ENCODE data around the gene TOP2B.

Gene TOP2B

GRCh38 chr3:25687742-25688141, 23.0 kb upstream of the TOP2B start:
- H3K36me3 ChIP-seq (ENCODE audit: control insufficient read depth in 2 of 2, insufficient read depth in 1 of 2, low read length in 2 of 2) = no peaks in the 10 kb centered on the region
- TF ChIP-seq KLF7 (tag by site-specific recombination; IDR thresholded peaks at IDR 0.05; ENCODE audit: borderline replicate concordance) (no peak), FEZF1 (tag by site-specific recombination; IDR thresholded peaks at IDR 0.05) (no peak), ZNF335 (tag by site-specific recombination; conservative IDR thresholded peaks at IDR 0.05) (no peak)
- POLR2A ChIA-PET = no interaction called here

GRCh38 chr3:25686766-25687165, 22.1 kb upstream of the TOP2B start:
- Histone ChIP-seq H3K4me1 (ENCODE audit: control insufficient read depth, insufficient read depth, low read length) (no peaks in the 10 kb centered on the region), H3K36me3 (ENCODE audit: control insufficient read depth in 2 of 2, insufficient read depth in 1 of 2, low read length in 2 of 2) (no peaks in the 10 kb centered on the region), H3K9me3 (ENCODE audit: control insufficient read depth, insufficient read depth, low read depth, low read length) (no peaks in the 10 kb centered on the region), H3K4me3 (ENCODE audit: low read depth, low read length) (no peak overlapping the region), H3K27ac (ENCODE audit: extremely low read depth, low read depth, low read length) (no peak overlapping the region)
- ChIA-PET POLR2A (no interaction called here), CTCF (no interaction called here)
- TF ChIP-seq, protein P1, sequence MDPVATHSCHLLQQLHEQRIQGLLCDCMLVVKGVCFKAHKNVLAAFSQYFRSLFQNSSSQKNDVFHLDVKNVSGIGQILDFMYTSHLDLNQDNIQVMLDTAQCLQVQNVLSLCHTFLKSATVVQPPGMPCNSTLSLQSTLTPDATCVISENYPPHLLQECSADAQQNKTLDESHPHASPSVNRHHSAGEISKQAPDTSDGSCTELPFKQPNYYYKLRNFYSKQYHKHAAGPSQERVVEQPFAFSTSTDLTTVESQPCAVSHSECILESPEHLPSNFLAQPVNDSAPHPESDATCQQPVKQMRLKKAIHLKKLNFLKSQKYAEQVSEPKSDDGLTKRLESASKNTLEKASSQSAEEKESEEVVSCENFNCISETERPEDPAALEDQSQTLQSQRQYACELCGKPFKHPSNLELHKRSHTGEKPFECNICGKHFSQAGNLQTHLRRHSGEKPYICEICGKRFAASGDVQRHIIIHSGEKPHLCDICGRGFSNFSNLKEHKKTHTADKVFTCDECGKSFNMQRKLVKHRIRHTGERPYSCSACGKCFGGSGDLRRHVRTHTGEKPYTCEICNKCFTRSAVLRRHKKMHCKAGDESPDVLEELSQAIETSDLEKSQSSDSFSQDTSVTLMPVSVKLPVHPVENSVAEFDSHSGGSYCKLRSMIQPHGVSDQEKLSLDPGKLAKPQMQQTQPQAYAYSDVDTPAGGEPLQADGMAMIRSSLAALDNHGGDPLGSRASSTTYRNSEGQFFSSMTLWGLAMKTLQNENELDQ (tag by site-specific recombination; IDR thresholded peaks at IDR 0.05; ENCODE audit: low read depth) = no peak
- TF ChIP-seq ZNF707 (tag by site-specific recombination; IDR thresholded peaks at IDR 0.05) = no peak
- no peak for TF ChIP-seq ZNF19 (tag by site-specific recombination; IDR thresholded peaks at IDR 0.05; ENCODE audit: low read depth)
- no peak for TF ChIP-seq ZNF560 (tag by site-specific recombination; IDR thresholded peaks at IDR 0.05; ENCODE audit: borderline replicate concordance)
- TF ChIP-seq ZFP3 (tag by site-specific recombination; IDR thresholded peaks at IDR 0.05; ENCODE audit: low read depth) = no peak
- TF ChIP-seq GLI4 (tag by site-specific recombination; IDR thresholded peaks at IDR 0.05) = no peak
- no peak for TF ChIP-seq ZNF184 (tag by site-specific recombination; IDR thresholded peaks at IDR 0.05)
- TF ChIP-seq ZNF398 (tag by site-specific recombination; IDR thresholded peaks at IDR 0.05) = no peak
- TF ChIP-seq AEBP2 (tag by site-specific recombination; IDR thresholded peaks at IDR 0.05; ENCODE audit: borderline replicate concordance) = no peak
- TF ChIP-seq ZBTB6 (tag by site-specific recombination; IDR thresholded peaks at IDR 0.05) = no peak
- TF ChIP-seq ZNF433 (tag by site-specific recombination; IDR thresholded peaks at IDR 0.05; ENCODE audit: low read depth) = no peak
- TF ChIP-seq, protein P2, sequence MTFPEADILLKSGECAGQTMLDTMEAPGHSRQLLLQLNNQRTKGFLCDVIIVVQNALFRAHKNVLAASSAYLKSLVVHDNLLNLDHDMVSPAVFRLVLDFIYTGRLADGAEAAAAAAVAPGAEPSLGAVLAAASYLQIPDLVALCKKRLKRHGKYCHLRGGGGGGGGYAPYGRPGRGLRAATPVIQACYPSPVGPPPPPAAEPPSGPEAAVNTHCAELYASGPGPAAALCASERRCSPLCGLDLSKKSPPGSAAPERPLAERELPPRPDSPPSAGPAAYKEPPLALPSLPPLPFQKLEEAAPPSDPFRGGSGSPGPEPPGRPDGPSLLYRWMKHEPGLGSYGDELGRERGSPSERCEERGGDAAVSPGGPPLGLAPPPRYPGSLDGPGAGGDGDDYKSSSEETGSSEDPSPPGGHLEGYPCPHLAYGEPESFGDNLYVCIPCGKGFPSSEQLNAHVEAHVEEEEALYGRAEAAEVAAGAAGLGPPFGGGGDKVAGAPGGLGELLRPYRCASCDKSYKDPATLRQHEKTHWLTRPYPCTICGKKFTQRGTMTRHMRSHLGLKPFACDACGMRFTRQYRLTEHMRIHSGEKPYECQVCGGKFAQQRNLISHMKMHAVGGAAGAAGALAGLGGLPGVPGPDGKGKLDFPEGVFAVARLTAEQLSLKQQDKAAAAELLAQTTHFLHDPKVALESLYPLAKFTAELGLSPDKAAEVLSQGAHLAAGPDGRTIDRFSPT (tag by site-specific recombination; IDR thresholded peaks at IDR 0.05) = no peak
- no peak for TF ChIP-seq PRDM2 (tag by site-specific recombination; IDR thresholded peaks at IDR 0.05; ENCODE audit: borderline replicate concordance)
- TF ChIP-seq ZNF510 (tag by site-specific recombination; IDR thresholded peaks at IDR 0.05; ENCODE audit: insufficient replicate concordance) = no peak
- no peak for TF ChIP-seq SP3 (tag by site-specific recombination; IDR thresholded peaks at IDR 0.05)
- TF ChIP-seq ZNF558 (tag by site-specific recombination; IDR thresholded peaks at IDR 0.05) = no peak
- TF ChIP-seq ZNF292 (tag by site-specific recombination; IDR thresholded peaks at IDR 0.05; ENCODE audit: borderline replicate concordance, low read depth) = no peak

More at GRCh38 chr3:25687742-25688141, 23.0 kb upstream of the TOP2B start:
- H3K4me1 ChIP-seq (ENCODE audit: control insufficient read depth, insufficient read depth, low read length) = no peaks in the 10 kb centered on the region
- H3K27ac ChIP-seq (ENCODE audit: extremely low read depth, low read depth, low read length) = no peak overlapping the region
- CTCF ChIA-PET = no interaction called here
- H3K9me3 ChIP-seq (ENCODE audit: control insufficient read depth, insufficient read depth, low read depth, low read length) = no peaks in the 10 kb centered on the region
- H3K4me3 ChIP-seq (ENCODE audit: low read depth, low read length) = no peak overlapping the region

All from HEK293 (cell line).